Psoas muscle (tissue), 8 donors: ENCODE measurements around the gene OR5AR1. TPM values are rescaled to one million over a fixed set of nuclear protein-coding genes. Genes with fewer than 3 reads are reported as not detected.

ENCODE experiments used
- ATAC-seq, 4 donors: fragments of 200-7000 bp; cut with Tn5 transposase; one replicate each; pipeline ENCODE4 v1.9.1; 2020; ENCODE audit warnings: moderate library complexity in 3 of 4, mild to moderate bottlenecking in 2 of 4
- DNase-seq, 2 donors: peaks; one replicate each; pipeline ENCODE4 v3.0.0-alpha.2; 2020
- H3K27ac ChIP-seq: fragments of 200-600 bp; one replicate; pipeline ENCODE4 v1.8.0; 2022
- H3K27me3 ChIP-seq, 3 donors: fragments of 200-600 bp in 1 of 3; one replicate each; pipeline versions ENCODE4 v1.6.1 to v1.8.0; 2013 to 2022; ENCODE audit warnings: low read length in 2 of 3, mild to moderate bottlenecking in 2 of 3, moderate library complexity in 1 of 3; ENCODE audit not compliant: insufficient read depth in 3 of 3
- H3K36me3 ChIP-seq, 2 donors: fragments of 200-600 bp in 1 of 2; one replicate each; pipeline versions ENCODE4 v1.6.1 to v1.8.0; 2013 to 2022; ENCODE audit warnings: low read depth in 1 of 2, mild to moderate bottlenecking in 1 of 2, moderate library complexity in 1 of 2; ENCODE audit not compliant: insufficient read depth in 1 of 2
- H3K4me1 ChIP-seq: fragments of 200-600 bp; one replicate; pipeline ENCODE4 v1.8.0; 2022
- H3K4me3 ChIP-seq: fragments of 200-600 bp; one replicate; pipeline ENCODE4 v1.8.0; 2022; ENCODE audit warnings: mild to moderate bottlenecking
- H3K9me3 ChIP-seq: fragments of 200-600 bp; one replicate; pipeline ENCODE4 v1.8.0; 2022
- WGBS, 3 donors: extraction: QIAGEN DNeasy Blood & Tissue Kit; methylation state at CpG; one replicate each; pipeline versions ENCODE4 v1.1.6 to v1.1.7; 2013; 5-methylcytosine and 5-hydroxymethylcytosine counted together
- intact Hi-C, 2 donors: fragments of 100-400 bp; cut with DNase I; formaldehyde crosslinking; loops; one replicate each; pipeline versions ENCODE4 v1.11.0 to v1.14.2; 2022
- polyA plus RNA-seq, 3 donors: library from polyadenylated mRNA; stranded (reverse); fragments of 200-250 nt; gene quantifications; one replicate each; pipeline ENCODE4 v1.2.3, GENCODE V29; 2013
- total RNA-seq, 4 donors: library from RNA; stranded (reverse); fragmentation: NEBNext Ultra II Directional in 2 of 4; extraction: Animal tissue kit (Norgen Biotek cat#: 25700) in 2 of 4; gene quantifications; one replicate each; pipeline versions ENCODE4 v1.2.1 to v1.2.4, GENCODE V29; 2021 to 2023
- TF ChIP-seq, protein P1 (sequence below): fragments of 200-600 bp; IDR thresholded peaks from one replicate; pipeline ENCODE4 v1.8.0; 2022; ENCODE audit warnings: antibody characterized with exemption
- donor health status: healthy with polysubstance abuse.
- donor health status: DM: no; HTN: no; CAD: no; lungs with moderate emphysema.
- donor health status: Bipolar disorder and iron deficiency.
- donor health status: healthy.
- donor health status: DM: yes; HTN: yes; CAD: no.
- donor health status: DM: no; HTN: no; CAD: no.
- donor health status: DM: no; HTN: no; CAD: no.
- donor health status: DM: yes; HTN: yes; CAD: no.

The OR5AR1 gene
- total and polyA plus RNA-seq, 7 donors = not detected

DNA sequence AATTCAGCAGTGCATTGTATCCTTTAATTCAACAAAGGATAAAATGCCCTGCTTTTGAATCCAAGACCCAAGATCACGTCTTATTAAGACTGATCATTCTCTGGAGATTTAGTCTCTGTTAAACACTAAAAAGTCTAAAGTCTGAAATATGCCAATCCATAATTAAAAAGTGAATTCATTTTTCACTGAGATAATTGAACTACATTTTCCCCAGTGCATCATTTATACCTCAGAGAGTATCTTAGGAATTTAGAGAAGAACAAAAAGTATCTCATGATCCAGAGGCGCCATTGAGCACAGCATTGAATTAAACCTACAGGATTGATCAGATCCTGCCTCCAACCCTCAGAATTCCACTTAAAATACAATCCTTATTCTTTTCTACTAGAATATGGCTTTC, 26.6 kb upstream of the OR5AR1 start:
- no peak for DNase-seq
- 72 to 77% (median 74%) methylated on average over 2 of the region's 2 CpGs for whole genome bisulfite sequencing, 3 donors
- H3K9me3 ChIP-seq = no peaks in the 10 kb centered on the region
- H3K27ac ChIP-seq = no peak overlapping the region
- H3K27me3 ChIP-seq = no peaks in the 10 kb centered on the region
- no peaks in the 10 kb centered on the region for H3K36me3 ChIP-seq
- intact Hi-C loops = no loop called here
- no peak overlapping the region for H3K4me3 ChIP-seq
- H3K4me1 ChIP-seq = no peaks in the 10 kb centered on the region
- TF ChIP-seq, protein P1, sequence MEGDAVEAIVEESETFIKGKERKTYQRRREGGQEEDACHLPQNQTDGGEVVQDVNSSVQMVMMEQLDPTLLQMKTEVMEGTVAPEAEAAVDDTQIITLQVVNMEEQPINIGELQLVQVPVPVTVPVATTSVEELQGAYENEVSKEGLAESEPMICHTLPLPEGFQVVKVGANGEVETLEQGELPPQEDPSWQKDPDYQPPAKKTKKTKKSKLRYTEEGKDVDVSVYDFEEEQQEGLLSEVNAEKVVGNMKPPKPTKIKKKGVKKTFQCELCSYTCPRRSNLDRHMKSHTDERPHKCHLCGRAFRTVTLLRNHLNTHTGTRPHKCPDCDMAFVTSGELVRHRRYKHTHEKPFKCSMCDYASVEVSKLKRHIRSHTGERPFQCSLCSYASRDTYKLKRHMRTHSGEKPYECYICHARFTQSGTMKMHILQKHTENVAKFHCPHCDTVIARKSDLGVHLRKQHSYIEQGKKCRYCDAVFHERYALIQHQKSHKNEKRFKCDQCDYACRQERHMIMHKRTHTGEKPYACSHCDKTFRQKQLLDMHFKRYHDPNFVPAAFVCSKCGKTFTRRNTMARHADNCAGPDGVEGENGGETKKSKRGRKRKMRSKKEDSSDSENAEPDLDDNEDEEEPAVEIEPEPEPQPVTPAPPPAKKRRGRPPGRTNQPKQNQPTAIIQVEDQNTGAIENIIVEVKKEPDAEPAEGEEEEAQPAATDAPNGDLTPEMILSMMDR = no peak
- no peak for ATAC-seq

DNA sequence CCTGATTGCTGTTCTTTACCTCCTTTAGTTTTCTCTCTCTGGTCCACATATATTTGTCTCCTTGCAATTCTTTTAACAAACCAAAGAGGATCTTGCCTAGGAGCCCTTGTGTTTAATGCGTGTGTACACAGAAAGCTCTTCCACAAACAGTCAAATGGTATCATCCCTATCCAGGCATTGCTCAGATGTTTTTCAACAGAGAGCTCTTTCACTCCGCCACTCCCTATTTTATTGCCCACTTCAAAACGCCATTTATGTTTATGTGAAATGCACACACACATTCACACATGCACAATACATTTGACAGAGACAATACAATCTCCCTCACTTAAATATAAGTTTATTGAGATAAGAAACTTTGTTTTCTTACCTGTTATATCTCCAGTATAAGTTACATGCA, 26.0 kb upstream of the OR5AR1 start:
- TF ChIP-seq, protein P1 = no peak
- Histone ChIP-seq H3K9me3 (no peaks in the 10 kb centered on the region), H3K27me3 (no peaks in the 10 kb centered on the region), H3K4me3 (no peak overlapping the region), H3K4me1 (no peaks in the 10 kb centered on the region), H3K36me3 (no peaks in the 10 kb centered on the region), H3K27ac (no peak overlapping the region)
- DNase-seq (no peak), ATAC-seq (no peak)
- intact Hi-C loops = no loop called here
- WGBS, 3 donors = 68 to 77% (median 68%) methylated on average over 3 of the region's 3 CpGs

DNA sequence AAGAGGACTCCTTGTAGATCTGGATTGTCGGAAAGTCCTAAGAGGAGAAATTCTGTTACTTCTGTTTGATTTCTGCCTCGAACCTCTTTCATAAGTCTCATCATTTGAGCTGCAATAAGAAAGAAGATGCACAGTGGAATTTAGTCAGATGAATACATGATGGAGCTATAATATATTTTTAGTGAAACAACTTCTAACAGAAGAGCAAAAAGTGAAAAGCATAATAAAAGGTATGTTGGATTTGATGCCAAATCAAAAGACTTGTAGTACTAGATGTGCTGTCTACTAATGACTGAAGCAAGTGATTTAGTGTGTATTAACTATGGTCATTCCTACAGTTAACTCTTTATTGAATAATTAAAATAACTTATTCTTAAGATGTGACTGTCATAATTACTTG, 21.1 kb upstream of the OR5AR1 start, which contains the start of gene OR5AP2:
TSS of gene OR5AP2 (minus strand) at position 101 of the 400 bp plus-strand sequence. CDS start at position 101, 0 bp downstream.
- Histone ChIP-seq H3K27ac (no peak within 1 kb of the TSS), H3K4me3 (no peak within 1 kb of the TSS), H3K36me3 (no peaks in the 10 kb centered on the region), H3K27me3 (no peaks in the 10 kb centered on the region), H3K4me1 (no peaks in the 10 kb centered on the region), H3K9me3 (no peaks in the 10 kb centered on the region)
- intact Hi-C loops = no loop called here
- DNase-seq = no peak
- TF ChIP-seq, protein P1 = no peak
- 72 to 75% (median 75%) methylated on average over 2 of the region's 2 CpGs for WGBS, 3 donors
- no peak for ATAC-seq

DNA sequence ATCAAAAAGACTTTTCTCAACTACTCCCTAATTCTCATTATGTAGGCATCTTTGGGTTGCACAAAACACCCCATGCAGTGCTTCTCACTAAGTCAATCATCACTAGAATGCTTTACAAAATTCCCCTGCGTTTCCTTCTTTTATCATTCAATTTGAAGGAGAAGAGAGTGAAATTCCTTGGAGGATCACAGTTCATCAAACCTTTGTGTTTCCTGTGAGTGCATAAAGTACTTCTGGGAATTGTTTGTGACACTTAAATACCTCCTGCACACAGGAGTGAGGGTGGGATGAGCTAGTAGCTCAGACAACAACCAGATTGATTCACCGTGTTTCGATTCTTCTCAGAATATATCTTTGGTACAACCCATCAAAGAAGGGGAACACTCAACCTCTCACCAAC, 3.7 kb upstream of the OR5AR1 start:
- H3K4me3 ChIP-seq = no peak overlapping the region
- 11 to 19% (median 13%) methylated on average over 3 of the region's 3 CpGs for WGBS, 3 donors
- no peak for DNase-seq
- TF ChIP-seq, protein P1 = no peak
- H3K36me3 ChIP-seq = no peaks in the 10 kb centered on the region
- no peaks in the 10 kb centered on the region for H3K9me3 ChIP-seq
- H3K27ac ChIP-seq = no peak overlapping the region
- no peaks in the 10 kb centered on the region for H3K27me3 ChIP-seq
- no peak for ATAC-seq
- no peaks in the 10 kb centered on the region for H3K4me1 ChIP-seq
- intact Hi-C loops = no loop called here

DNA sequence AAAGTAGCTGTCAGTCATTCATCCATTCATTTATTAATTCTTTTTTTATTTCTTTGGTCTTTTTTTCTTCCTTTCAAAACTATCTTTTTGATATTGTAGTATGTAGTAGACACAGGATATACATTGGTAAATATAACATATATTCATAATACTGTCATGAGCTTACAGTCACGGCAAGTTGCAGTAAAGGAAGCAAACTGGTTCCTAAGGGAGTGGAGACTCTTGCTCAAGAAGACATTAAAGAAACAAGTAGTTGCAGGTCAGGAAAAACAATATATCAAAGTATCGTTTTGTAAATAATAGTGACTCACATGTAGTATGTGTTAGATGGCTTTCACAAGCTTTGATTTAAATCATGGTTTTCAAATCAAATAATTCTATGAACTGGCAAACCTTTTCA, 7.5 kb downstream of the OR5AR1 start:
- Histone ChIP-seq H3K4me3 (no peak overlapping the region), H3K4me1 (no peaks in the 10 kb centered on the region), H3K9me3 (no peaks in the 10 kb centered on the region), H3K36me3 (no peaks in the 10 kb centered on the region), H3K27me3 (no peaks in the 10 kb centered on the region), H3K27ac (no peak overlapping the region)
- ATAC-seq (no peak), DNase-seq (no peak)
- intact Hi-C loops = no loop called here
- 78 to 80% (median 79%) methylated on average over 2 of the region's 2 CpGs for WGBS, 3 donors
- TF ChIP-seq, protein P1 = no peak
